ENCODE measurements around the gene RHOT2. TPM values are rescaled to one million over a fixed set of nuclear protein-coding genes. Genes with fewer than 3 reads are reported as not detected.
A peak's percentile ranks its signal among the peaks of the same experiment; 100 is the strongest.

RHOT2 gene
- total RNA-seq, 1 donor from 2014 or later = 68.0 TPM

- Histone ChIP-seq H3K27me3 (ENCODE audit: control insufficient read depth, insufficient read depth, low read length) (peaks cover 19% of the 10 kb centered on the region), H3K36me3 (ENCODE audit: control insufficient read depth, insufficient read depth, low read length) (peaks cover 1% of the 10 kb centered on the region), H3K4me3 (ENCODE audit: low read depth, low read length) (peak overlapping the region; percentile 77)
- TF ChIP-seq CTCF (IDR thresholded peaks at IDR 0.05; ENCODE audit: insufficient read depth, low read length, poor library complexity, severe bottlenecking) = no peak
- no peak for DNase-seq (ENCODE audit: low read depth)
These were observed 12.7 kb downstream of the RHOT2 start for GRCh38 chr16:680625-680945.

- H3K27me3 ChIP-seq (ENCODE audit: control insufficient read depth, insufficient read depth, low read length) = peaks cover 16% of the 10 kb centered on the region
- peaks cover 1% of the 10 kb centered on the region for H3K36me3 ChIP-seq (ENCODE audit: control insufficient read depth, insufficient read depth, low read length)
- peak overlapping the region; percentile 77 for H3K4me3 ChIP-seq (ENCODE audit: low read depth, low read length)
- no peak for TF ChIP-seq CTCF (IDR thresholded peaks at IDR 0.05; ENCODE audit: insufficient read depth, low read length, poor library complexity, severe bottlenecking)
- DNase-seq (ENCODE audit: low read depth) = no peak
These were observed 13.2 kb downstream of the RHOT2 start for GRCh38 chr16:680967-681745.

GRCh38 chr16:681746-682427 lies 14.0 kb downstream of the RHOT2 start:
- Histone ChIP-seq H3K4me3 (ENCODE audit: low read depth, low read length) (no peak overlapping the region), H3K27me3 (ENCODE audit: control insufficient read depth, insufficient read depth, low read length) (peaks cover 11% of the 10 kb centered on the region), H3K36me3 (ENCODE audit: control insufficient read depth, insufficient read depth, low read length) (peaks cover 1% of the 10 kb centered on the region)
- no peak for DNase-seq (ENCODE audit: low read depth)
- no peak for TF ChIP-seq CTCF (IDR thresholded peaks at IDR 0.05; ENCODE audit: insufficient read depth, low read length, poor library complexity, severe bottlenecking)

GRCh38 chr16:682493-683395 lies 14.8 kb downstream of the RHOT2 start:
- Histone ChIP-seq H3K27me3 (ENCODE audit: control insufficient read depth, insufficient read depth, low read length) (peaks cover 2% of the 10 kb centered on the region), H3K36me3 (ENCODE audit: control insufficient read depth, insufficient read depth, low read length) (peaks cover 1% of the 10 kb centered on the region), H3K4me3 (ENCODE audit: low read depth, low read length) (peak overlapping the region; percentile 81)
- DNase-seq (ENCODE audit: low read depth) = no peak
- TF ChIP-seq CTCF (IDR thresholded peaks at IDR 0.05; ENCODE audit: insufficient read depth, low read length, poor library complexity, severe bottlenecking) = no peak

- DNase-seq (ENCODE audit: low read depth) = no peak
- TF ChIP-seq CTCF (IDR thresholded peaks at IDR 0.05; ENCODE audit: insufficient read depth, low read length, poor library complexity, severe bottlenecking) = no peak
- peak overlapping the region; percentile 81 for H3K4me3 ChIP-seq (ENCODE audit: low read depth, low read length)
- no peaks in the 10 kb centered on the region for H3K27me3 ChIP-seq (ENCODE audit: control insufficient read depth, insufficient read depth, low read length)
- peaks cover 1% of the 10 kb centered on the region for H3K36me3 ChIP-seq (ENCODE audit: control insufficient read depth, insufficient read depth, low read length)
These were observed 15.6 kb downstream of the RHOT2 start for GRCh38 chr16:683396-684070.

Measured in kidney epithelial cell (primary cell).